ENCODE data around the gene KIFBP. TPM values are rescaled to one million over a fixed set of nuclear protein-coding genes. Genes with fewer than 3 reads are reported as not detected.
A peak's percentile ranks its signal among the peaks of the same experiment; 100 is the strongest.

Gene KIFBP
- total and polyA plus RNA-seq, 9 of the 15 experiments (the other 6 are each of a cell fraction or from before 2014, with no cell fraction given): 5.6 to 23.2 (median 14.8) TPM

GRCh38 chr10:68988530-68989316 lies at the start of gene KIFBP (continued):
- TF ChIP-seq ELF2 (CRISPR knock-in tag; IDR thresholded peaks at IDR 0.05): no peak
- TF ChIP-seq ZNF511 (CRISPR knock-in tag; IDR thresholded peaks at IDR 0.05): peak; percentile 67; the same call in 1 of the 2 replicates
- peak; percentile 99 for TF ChIP-seq ZFX (CRISPR knock-in tag; IDR thresholded peaks at IDR 0.05)
- TF ChIP-seq MECOM (CRISPR knock-in tag; IDR thresholded peaks at IDR 0.05): 0 out of 2 replicates have a peak, but pooled peaks have one; percentile 27
- no peak for TF ChIP-seq TRIM25 (IDR thresholded peaks at IDR 0.05; ENCODE audit: borderline replicate concordance)
- 0 out of 2 replicates have a peak, but pooled peaks have one; percentile 46 for TF ChIP-seq DIDO1 (tag; IDR thresholded peaks at IDR 0.05; ENCODE audit: low read depth)
- TF ChIP-seq NR4A1 (CRISPR knock-in tag; IDR thresholded peaks at IDR 0.05): peak; percentile 88
- peak; percentile 54; the same call in 1 of the 2 replicates for TF ChIP-seq NR4A1 (tag; IDR thresholded peaks at IDR 0.05)
- no peak for TF ChIP-seq ZBTB1 (CRISPR knock-in tag; IDR thresholded peaks at IDR 0.05; ENCODE audit: borderline replicate concordance, low read depth)
- no peak for TF ChIP-seq RAD51 (IDR thresholded peaks at IDR 0.05; ENCODE audit: borderline replicate concordance, low read depth)
- no peak for TF ChIP-seq FOXP1 (CRISPR knock-in tag; IDR thresholded peaks at IDR 0.05)
- no peak; the same call in 1 of the 2 replicates for TF ChIP-seq E2F5 (CRISPR knock-in tag; IDR thresholded peaks at IDR 0.05)
- TF ChIP-seq E2F3 (CRISPR knock-in tag; IDR thresholded peaks at IDR 0.05): 0 out of 2 replicates have a peak, but pooled peaks have one; percentile 57
- no peak for TF ChIP-seq ZBTB49 (CRISPR knock-in tag; IDR thresholded peaks at IDR 0.05; ENCODE audit: borderline replicate concordance)
- TF ChIP-seq SMAD2 (IDR thresholded peaks at IDR 0.05; ENCODE audit: low read depth, low read length): no peak
- TF ChIP-seq NELFE (IDR thresholded peaks at IDR 0.05; ENCODE audit: insufficient read depth, insufficient read length): no peak
- TF ChIP-seq FOXJ3 (CRISPR knock-in tag; IDR thresholded peaks at IDR 0.05): no peak
- TF ChIP-seq NCOA1 (IDR thresholded peaks at IDR 0.05; ENCODE audit: low read depth): no peak; the same call in 1 of the 2 replicates
- no peak for TF ChIP-seq RBM15 (IDR thresholded peaks at IDR 0.05; ENCODE audit: insufficient read depth, low read length)
- no peak for TF ChIP-seq POLR3G (IDR thresholded peaks at IDR 0.05; ENCODE audit: extremely low read depth, insufficient read length, insufficient replicate concordance)
- TF ChIP-seq ETV1 (tag; conservative IDR thresholded peaks at IDR 0.05; ENCODE audit: low read depth): no peak
- TF ChIP-seq NR1H2 (CRISPR knock-in tag; IDR thresholded peaks at IDR 0.05): no peak; the same call in 1 of the 2 replicates
- peak; percentile 89 for TF ChIP-seq SOX6 (IDR thresholded peaks at IDR 0.05)
- TF ChIP-seq TSC22D4 (tag; IDR thresholded peaks at IDR 0.05): no peak

Measured in K562 (cell line).